HG03039 (cell line): ENCODE results near the gene LHX6.

ENCODE experiments used
- ATAC-seq: cut with Tn5 transposase; IDR thresholded peaks from one replicate; pipeline ENCODE4 v1.9.1; 2021; ENCODE audit warnings: mild to moderate bottlenecking, moderate library complexity; ENCODE audit not compliant: unreplicated experiment

The LHX6 gene

DNA sequence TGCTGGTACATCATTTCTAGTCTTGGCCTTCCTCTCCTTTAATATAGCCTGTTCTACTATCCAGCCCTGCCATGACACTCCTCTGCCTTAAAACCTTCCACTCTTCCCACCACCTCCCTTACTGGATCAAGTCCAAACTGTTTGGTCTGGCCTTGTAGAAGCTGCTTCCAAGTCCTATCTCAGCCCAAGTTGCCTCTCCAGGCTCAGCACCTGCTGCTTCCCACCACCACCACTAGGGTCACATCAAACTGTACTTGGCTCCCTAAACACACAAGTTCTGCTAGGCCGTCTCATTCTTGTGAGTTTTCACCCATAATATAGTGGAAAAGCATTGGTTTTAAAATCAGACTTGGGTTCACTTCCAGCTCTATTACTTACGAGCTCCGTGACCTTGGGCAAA is 70.6 kb downstream of the LHX6 start:
- ATAC-seq, result no peak

DNA sequence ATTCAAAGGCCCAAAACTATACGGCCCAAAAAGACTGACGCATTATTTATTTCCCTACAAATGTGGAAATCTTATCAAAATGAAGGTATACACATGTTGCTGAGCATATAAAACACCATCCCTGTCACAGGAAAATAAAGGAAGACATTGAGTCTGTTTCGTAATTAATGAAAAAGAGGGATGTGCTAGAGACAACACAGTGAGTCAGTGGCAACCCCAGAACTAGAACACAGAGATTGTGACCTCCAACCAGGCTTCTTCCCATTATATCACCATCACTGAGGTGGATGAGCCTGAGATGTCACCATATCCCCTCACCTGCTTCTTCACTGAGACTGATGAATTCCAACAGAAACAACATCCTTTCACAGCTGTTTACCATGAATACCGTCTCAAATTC is 73.0 kb downstream of the LHX6 start:
- ATAC-seq, result no peak
